ENCODE results near the gene SMG5.

DNA sequence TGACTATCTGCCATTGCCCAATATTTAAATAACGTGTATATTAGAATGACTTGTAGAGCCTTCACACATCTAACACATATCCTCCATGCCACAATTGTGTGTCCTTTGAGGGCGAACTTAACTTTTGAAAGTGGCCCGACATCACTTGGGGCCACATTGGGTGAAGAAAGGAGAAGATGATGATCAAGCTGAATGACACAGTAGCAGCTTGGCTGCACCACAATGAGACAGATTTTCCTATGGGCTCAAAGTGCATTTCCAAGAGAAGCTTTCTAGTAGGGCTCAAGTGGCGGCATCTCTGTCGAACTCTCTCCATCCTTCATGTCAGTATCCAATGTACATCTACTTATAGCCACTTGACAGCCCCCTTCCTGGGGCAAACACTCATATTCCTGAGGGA is 44.4 kb downstream of the SMG5 start:
- TF ChIP-seq FOXA1 (IDR thresholded peaks at IDR 0.05) (no peak), FOXM1 (IDR thresholded peaks at IDR 0.05; ENCODE audit: borderline replicate concordance) (no peak), ARNT (IDR thresholded peaks at IDR 0.05) (no peak), CTBP1 (IDR thresholded peaks at IDR 0.05; ENCODE audit: borderline replicate concordance) (no peak), ELF4 (IDR thresholded peaks at IDR 0.05) (no peak), FOXK2 (IDR thresholded peaks at IDR 0.05) (no peak), SP1 (IDR thresholded peaks at IDR 0.05) (no peak), L3MBTL2 (conservative IDR thresholded peaks at IDR 0.05) (no peak), SUZ12 (IDR thresholded peaks at IDR 0.05) (no peak), TARDBP (IDR thresholded peaks at IDR 0.05) (no peak), BHLHE40 (IDR thresholded peaks at IDR 0.05; ENCODE audit: borderline replicate concordance) (no peak), ZNF384 (IDR thresholded peaks at IDR 0.05) (no peak)
- TF ChIP-seq, protein P1, sequence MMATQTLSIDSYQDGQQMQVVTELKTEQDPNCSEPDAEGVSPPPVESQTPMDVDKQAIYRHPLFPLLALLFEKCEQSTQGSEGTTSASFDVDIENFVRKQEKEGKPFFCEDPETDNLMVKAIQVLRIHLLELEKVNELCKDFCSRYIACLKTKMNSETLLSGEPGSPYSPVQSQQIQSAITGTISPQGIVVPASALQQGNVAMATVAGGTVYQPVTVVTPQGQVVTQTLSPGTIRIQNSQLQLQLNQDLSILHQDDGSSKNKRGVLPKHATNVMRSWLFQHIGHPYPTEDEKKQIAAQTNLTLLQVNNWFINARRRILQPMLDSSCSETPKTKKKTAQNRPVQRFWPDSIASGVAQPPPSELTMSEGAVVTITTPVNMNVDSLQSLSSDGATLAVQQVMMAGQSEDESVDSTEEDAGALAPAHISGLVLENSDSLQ (IDR thresholded peaks at IDR 0.05), result no peak

Measured in HEK293T (cell line).